Posterior vena cava (tissue), 2 donors: Measurements from ENCODE around the gene MB21D2. TPM values are rescaled to one million over a fixed set of nuclear protein-coding genes. Genes with fewer than 3 reads are reported as not detected.

Source experiments
- DNase-seq: peaks from one replicate; pipeline ENCODE4 v3.0.0-alpha.2; 2020; ENCODE audit warnings: low spot score
- intact Hi-C, 2 donors: fragments of 100-400 bp; cut with DNase I; formaldehyde crosslinking; loops; one replicate each; pipeline versions ENCODE4 v1.14.1 to v1.14.2; 2022 to 2023
- total RNA-seq, 2 donors: library from RNA; stranded (reverse); fragmentation: NEBNext Ultra II Directional; extraction: Animal tissue kit (Norgen Biotek cat#: 25700); gene quantifications; one replicate each; pipeline ENCODE4 v1.2.1, GENCODE V29; 2021
- donor health status: DM: yes; HTN: yes; CAD: no.
- donor health status: DM: yes; HTN: yes; CAD: no.

Gene MB21D2
- total RNA-seq, 2 donors from 2014 or later, result 5.2 to 6.3 TPM

- DNase-seq, result no peak
- intact Hi-C loops, result no loop called here
Observed at GRCh38 chr3:192844836-192845525, 72.7 kb downstream of the MB21D2 start.

- DNase-seq, result no peak
- intact Hi-C loops, result no loop called here
Observed at GRCh38 chr3:192844486-192844765, 73.2 kb downstream of the MB21D2 start.

DNA sequence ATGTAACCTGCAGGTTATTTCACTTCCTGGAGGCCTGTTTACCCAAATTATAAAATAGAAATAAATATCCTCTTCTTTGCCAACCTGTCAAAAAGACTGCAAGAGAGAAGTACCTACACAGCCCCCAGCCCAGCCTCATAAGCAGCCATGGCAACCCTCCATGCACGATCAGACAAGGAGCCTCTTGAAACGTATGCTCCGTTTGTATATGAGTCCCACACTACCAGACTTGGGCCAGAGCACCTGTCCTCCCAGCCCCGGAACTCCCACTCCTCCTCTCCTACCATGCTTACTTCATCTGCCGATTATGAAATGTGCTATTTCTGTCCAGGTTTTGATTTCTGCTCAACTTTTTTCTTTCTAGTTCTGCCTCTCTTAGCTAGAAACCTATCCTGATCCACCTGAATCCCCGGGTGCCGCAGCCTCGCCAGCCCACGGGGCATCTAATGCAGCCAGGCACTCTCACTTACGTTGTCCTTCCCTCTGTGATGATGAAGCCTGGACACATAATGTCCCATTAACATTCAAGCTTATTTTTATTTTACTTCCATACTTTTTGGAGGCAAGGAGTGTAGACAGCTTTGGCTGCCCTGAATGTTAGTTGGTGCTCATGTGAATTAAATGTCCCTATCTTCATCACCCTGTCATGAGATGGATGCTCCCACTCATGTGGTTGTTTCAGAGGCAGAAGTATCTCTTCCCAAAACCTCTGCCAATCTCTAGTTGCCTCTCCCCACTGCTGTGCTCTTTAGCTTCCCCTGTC lies 73.8 kb downstream of the MB21D2 start:
- intact Hi-C loops, result no loop called here
- DNase-seq, result no peak

- intact Hi-C loops, result no loop called here
- DNase-seq, result no peak
Observed at GRCh38 chr3:192843119-192843518, 74.5 kb downstream of the MB21D2 start.

GRCh38 chr3:192842711-192843110 lies 74.9 kb downstream of the MB21D2 start:
- intact Hi-C loops, result no loop called here
- DNase-seq, result no peak

DNA sequence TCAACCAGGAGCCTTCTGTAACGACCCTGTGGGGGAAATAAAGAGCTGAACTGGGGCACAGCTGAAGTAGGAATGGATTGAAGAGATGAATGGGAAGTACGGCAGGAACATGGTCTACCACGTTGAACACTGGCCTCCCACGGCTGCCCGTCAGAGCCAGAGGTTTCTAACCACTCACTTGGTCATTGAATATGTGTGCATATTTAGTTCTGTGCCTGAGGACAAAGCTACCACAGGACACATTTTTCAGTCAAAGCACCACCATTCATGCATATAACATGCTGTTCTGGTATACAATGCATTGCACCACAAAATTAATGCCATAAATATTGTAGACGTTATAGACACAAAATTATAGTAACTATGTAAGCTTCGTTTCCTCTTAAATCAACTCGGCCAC lies 75.5 kb downstream of the MB21D2 start:
- intact Hi-C loops, result no loop called here
- DNase-seq, result no peak

- intact Hi-C loops, result no loop called here
- no peak for DNase-seq
Observed at GRCh38 chr3:192841428-192841827, 76.2 kb downstream of the MB21D2 start.

- DNase-seq, result no peak
- intact Hi-C loops, result no loop called here
Observed at GRCh38 chr3:192840143-192840836, 77.4 kb downstream of the MB21D2 start.

DNA sequence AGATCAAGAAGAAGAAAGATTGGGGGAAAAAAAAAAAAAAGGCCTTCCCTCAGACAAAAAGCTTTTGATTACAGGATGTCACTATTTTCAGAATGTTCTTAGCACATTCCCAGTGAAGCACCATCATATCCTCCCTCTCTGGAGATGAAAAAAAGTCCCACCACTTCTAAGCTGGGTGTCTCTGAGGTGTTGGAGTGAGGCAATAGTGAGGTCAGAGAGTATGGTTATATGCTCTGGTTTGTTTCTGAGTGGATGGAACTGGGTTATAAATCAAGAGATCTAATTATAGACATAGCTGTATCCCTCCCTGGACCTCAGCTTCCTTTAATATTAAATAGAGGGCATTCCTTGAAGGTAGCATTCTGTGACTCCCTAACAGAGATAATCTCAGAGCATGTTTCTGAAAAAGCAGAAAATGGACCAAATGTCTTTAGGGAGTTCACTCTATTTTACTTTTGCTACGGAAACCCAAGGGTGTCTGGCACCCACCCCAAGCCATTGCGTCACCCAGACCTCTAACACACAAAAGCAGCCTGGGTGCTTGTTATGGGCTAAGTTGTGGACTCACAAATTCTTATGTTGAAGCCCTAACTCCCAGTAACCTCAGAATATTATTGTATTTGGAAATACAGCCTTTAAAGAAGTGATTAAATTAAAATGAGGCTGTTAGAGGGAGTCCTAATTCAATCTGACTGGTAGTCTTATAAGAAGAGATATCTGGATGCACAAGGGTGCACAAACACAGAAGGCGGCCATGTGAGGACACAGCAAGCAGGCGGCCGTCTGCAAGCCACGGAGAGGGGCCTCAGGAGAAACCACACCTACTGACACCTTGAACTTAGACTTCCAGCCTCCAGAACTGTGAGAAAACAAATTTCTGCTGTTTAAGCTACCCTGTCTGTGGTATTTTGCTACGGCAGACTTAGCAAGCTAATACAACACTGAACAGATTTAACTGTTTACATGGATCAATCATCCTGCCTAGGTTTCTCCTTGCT lies 81.5 kb downstream of the MB21D2 start:
- intact Hi-C loops, result no loop called here
- DNase-seq, result no peak

DNA sequence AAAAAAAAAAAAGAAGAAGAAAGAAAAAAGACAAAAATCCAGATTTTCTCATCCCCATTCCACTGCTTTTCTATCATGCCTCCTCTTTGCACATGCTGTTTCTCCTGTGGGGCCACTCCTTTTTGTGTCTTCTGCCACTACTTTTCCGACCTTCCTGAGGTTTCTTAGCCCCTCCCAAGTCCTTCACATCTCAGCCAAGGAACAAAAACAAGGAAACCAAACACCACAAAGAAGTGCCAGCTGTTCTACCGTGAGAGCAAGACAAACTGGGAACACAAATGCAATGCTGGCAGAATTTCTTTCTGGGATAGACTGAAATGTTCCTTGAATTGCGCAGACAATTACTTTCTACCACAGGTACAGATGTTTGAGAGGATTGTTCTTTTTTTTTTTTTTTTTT lies 83.2 kb downstream of the MB21D2 start:
- intact Hi-C loops, result no loop called here
- no peak for DNase-seq

- no peak for DNase-seq
- intact Hi-C loops, result no loop called here
Observed at GRCh38 chr3:192833177-192833890, 84.3 kb downstream of the MB21D2 start.

DNA sequence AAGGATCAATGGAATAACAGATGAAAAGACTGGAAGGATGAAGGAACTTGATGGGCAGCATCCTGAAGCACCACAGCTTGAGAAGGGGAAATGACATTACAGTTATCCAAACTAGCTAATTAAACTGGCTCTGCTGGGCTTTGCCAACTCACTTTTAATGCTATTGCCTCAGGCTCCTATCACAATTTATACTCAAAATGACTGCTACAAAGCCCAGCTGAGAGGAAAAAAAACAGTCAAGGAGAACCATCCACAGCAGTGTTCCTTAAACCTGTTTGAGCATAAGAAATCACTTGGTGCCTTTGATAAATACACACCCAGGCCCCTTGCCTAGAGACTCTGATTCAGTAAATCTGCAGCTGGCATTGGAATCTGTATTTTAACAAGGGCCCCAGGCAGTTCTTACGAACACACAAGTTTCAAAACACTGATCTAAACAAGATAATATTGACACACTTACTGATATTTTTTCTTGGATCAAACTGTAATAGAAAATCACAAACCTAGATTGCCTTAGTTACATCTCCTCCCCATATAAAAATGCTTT lies 85.8 kb downstream of the MB21D2 start:
- no peak for DNase-seq
- intact Hi-C loops, result no loop called here

GRCh38 chr3:192831111-192831644 lies 86.5 kb downstream of the MB21D2 start:
- intact Hi-C loops, result no loop called here
- DNase-seq, result no peak

GRCh38 chr3:192830291-192831110 lies 87.2 kb downstream of the MB21D2 start:
- DNase-seq, result no peak
- intact Hi-C loops, result no loop called here

GRCh38 chr3:192827863-192828594 lies 89.6 kb downstream of the MB21D2 start:
- intact Hi-C loops, result loop anchor here in 1 of 2 donors (10.0 kb wide), 1 partner anchor 87 kb away; the partner anchor contains the start of gene MB21D2
- no peak for DNase-seq

GRCh38 chr3:192827208-192827607 lies 90.4 kb downstream of the MB21D2 start:
- intact Hi-C loops, result loop anchor here in 1 of 2 donors (10.0 kb wide), 1 partner anchor 88 kb away; the partner anchor contains the start of gene MB21D2
- no peak for DNase-seq
